ENCODE measurements around the gene DCLK2.

Gene DCLK2

DNA sequence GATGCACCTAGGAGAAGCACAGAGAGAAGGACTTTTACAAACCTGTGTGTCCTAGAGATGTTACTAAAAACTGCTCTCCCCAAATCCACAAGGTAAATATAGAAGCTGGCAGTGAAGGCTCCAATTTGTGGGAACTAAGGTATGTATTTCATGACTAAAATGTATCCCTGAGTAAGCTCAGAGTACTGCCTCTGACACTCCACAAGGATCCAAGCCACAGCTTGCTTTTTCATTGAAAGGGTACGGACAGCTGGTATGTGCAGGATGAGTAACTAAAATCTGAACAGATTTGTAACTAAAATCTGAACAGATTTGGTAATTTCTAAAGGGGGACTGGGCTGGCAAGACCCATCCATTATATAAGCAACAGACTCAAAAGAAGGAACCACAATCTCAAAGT lies 187.6 kb downstream of the DCLK2 start:
- no peak for DNase-seq (ENCODE audit: low read depth)

DNA sequence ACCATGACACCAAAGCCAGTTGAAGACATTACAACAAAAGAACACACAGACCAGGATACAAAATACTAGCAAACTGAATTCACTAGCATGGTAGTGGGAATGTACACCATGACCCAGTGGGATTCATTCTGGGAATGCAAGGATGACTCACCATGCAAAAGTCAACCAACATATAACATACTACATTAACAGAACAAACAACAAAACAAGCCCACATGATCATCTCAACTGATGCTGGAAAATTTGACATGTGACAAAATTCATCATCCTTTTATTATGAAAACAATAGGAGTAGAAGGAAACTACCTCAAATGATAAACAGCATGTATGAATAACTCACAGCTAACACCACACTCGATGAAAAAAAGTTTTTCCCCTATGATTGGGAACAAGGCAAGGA lies 190.2 kb downstream of the DCLK2 start:
- DNase-seq (ENCODE audit: low read depth) = no peak

DNA sequence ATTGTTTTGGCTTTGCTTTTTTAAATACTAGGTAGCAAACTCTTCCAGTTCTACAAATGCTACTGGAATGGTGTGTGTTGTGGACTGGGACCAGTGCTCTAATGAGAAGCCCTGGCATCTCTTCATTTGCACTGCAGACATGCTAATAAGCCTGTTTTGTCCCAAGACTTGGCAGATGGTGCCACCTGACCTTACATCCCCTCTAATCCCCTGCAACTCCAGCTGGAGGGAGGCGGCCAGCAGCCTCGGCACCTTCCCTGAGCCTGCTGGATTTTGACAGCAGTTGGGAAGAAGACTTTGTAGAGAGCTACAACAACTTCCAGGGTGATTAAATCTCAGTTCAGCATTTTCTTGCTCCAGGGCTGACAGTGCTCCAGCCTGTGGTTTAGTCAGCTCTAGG lies 200.0 kb downstream of the DCLK2 start:
- no peak for DNase-seq (ENCODE audit: low read depth)

DNA sequence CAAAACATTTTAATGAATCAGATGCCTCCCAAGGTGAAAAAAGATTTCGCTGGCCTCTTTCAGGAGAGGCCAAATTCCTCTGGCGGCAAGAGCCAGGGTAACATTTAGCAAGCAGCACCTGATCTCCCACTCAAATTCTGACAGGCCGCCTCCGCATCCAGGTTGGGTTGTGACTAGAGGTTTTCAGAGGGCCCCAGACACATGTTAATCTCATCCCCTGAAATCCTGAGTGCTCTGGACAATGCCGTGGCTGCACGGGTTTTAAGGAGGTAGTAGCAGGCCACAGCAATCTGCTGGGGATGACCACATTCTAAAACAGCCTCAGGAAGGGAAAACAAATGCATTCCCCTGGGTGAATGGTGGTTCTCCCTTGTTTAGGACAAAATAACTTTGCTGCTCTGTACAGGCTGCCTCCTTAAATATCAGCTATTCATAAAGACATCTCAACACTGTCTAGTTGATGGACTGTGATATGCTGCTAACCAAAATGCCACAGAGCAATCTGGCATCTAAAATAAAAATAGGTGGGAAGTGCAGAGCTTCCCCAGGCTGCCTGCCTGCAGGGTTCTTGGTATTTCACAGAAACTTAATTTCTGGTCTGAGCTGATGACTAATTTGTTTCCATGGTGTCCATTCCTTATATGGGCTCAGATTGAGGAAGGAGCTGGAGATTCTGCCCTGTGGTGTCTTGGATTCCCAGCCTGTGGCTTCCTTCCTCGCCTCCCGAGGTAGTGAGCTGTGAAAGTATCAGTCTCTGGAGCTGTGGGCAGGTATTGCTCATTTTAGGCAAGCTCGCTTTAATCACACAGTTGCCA lies 202.0 kb downstream of the DCLK2 start:
- no peak for DNase-seq (ENCODE audit: low read depth)

DNA sequence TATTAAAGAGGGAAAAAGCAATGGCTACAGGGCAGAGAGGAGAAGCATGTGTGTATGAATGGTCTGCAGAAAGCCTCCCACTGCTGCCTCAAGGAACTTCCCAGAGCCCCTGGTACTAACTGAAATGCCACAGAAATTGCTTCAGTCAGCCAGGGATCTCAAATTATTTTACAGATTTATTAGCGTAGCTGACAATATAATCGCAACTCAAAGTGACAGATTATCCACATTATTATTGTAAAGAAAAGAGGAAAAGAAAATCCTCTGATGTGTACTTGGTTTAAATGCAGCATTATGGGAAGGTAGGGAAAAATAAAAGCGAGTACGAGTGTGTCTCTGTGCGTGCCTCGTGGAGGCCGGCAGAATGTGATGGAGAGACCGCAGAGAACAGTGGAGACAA lies 202.7 kb downstream of the DCLK2 start:
- no peak for DNase-seq (ENCODE audit: low read depth)

DNA sequence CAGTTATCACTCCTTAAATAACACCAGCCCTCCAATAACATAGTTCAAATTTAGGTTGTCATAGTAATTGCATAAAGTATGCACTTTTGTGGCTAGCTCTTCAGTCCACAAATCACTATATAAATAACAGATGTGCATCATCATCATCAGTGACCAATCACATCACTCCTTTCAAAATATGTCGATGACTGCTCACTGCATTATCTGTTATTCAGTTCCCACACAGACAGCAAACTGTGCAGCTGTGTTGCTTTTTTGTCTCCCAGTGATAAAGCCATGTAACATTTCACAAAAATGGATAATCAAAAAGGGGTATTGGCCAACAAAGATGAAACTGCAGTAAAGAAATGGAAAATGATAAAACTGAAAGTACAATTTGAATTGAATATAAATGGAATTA lies 205.4 kb downstream of the DCLK2 start:
- DNase-seq (ENCODE audit: low read depth) = no peak

DNA sequence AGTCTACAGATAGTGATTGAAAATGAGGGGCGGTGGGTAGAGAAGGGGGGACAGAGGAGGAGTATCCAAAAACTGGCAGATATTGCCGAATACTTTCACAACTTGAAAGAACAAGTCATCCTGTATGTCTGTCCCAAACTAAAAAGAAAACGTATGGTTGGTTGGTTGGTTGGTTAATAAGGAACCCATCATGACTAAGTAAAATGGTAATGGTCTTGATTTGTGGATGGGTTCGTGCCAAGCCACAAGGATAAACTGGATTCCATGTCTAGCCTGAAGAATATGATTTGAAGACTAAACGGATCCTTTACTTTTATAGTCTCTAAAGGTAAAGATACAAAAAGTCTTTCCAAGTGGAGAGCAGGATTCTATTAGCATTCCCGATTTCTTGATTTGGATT lies 208.4 kb downstream of the DCLK2 start:
- DNase-seq (ENCODE audit: low read depth) = no peak

DNA sequence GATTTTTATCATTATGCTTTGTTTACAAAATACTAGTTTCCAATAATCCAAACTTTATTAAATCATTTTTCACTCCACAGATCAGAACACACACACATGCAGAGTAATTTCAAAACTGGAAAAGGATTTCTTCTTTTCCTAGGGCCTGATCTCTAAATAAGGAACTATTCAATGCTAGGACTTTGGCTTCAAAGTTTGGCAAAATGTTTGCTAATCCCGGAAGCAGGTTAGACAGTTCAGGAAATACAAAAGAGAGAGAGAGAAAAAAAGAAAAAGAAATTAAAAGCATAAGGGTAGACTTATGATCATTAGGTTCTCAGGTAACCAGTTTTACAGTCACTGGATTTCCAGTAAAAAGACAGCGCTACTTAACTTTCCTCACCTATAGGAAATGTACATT lies 211.0 kb downstream of the DCLK2 start:
- no peak for DNase-seq (ENCODE audit: low read depth)

DNA sequence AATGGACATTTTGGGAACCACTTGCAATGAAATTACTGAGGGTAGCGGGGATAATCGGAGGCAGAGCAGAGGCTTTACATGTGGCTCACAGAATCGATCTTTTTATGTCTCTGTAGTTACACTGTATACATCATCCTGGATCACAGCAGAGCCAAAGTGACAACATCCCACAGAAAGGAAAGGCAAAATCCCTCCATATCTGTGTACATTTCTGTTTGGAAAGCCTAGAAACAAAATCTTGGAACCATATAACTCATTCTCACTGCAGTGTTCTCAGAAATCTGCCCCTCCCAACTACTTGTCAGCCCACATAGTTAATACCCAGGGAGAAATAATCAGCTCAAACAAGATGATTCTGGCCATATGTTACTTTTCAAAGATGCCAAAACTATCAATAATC lies 211.6 kb downstream of the DCLK2 start:
- no peak for DNase-seq (ENCODE audit: low read depth)

DNA sequence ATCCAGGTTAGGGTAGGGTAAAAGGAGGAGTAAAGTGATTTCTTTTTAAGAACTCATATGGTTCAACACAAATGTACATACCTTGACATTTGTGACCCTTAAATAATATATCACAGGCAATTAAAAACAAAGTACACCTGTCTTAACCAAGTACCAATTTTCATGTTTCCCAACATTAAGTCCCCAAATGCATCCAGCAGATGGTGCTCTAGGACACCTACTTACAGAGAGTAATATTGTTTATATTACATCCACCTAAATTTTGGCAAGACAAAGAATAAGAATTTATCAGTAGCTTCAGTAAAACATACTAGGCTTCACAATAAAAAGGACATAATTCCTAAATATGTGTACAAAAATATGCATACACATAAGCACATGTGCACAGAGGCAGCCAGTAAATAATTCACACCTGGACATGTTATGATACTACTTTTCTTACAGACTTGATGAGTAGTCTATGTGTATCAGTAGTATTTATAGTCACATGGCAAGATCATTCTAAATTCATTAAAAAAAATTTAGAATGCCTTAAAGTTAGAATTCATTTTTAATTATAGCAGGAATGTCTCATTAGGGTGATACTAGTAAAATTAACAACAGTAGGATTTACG lies 219.7 kb downstream of the DCLK2 start:
- DNase-seq (ENCODE audit: low read depth) = no peak

DNA sequence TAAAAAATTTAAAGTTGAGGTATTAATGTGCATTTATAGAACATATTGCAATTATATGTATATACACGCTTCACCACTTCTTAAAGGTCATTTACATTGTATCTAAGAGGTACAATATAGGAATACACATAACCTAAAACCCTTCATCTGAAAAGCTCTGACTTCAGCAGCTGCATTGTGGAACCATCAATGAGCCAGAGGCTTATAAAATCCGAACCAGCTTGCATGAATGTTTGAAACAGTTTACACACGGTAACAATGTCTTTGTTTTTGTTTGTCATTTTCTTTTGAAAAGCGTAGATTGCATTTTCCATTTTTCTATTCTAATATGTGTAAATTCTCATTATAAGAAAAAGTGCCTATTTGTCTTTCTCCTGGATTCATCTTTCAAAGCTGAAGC lies 221.6 kb downstream of the DCLK2 start:
- no peak for DNase-seq (ENCODE audit: low read depth)

DNA sequence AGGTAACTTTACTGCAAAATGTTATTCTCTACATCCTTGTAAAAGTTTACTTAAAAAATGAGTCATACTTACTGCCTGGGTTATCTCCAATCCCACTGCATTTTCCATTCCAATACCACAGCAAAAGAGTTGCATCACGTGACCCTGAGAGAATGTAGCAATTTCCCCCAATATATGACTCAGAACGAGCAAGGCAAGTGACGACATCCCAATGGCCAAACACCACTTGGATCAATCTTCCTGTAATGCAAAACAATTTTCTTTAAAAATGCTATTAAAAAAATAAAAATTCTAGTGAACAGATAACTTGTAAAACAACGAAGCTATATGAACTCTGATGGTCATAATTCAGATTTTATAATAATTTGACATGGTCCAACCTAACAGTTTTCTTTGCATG lies 224.3 kb downstream of the DCLK2 start:
- no peak for DNase-seq (ENCODE audit: low read depth)

DNA sequence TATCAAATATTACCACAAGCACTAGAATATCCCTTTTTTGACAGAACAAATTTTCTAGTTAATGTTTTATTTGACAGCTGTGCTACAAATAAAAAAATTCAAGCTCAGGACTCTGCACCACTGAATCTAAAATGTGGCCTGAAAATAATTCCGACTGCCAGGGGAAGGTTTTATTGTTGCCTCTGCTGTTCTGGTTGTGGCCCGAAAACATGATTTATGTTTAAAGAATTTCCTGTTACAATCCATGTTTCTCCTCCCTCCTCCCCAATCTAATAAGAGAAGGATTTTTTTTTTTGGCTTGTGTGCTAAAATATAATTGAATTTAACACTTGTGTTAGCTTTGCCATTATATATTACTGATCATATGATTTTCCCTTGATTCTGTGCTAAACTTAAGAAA lies 227.8 kb downstream of the DCLK2 start:
- no peak for DNase-seq (ENCODE audit: low read depth)

DNA sequence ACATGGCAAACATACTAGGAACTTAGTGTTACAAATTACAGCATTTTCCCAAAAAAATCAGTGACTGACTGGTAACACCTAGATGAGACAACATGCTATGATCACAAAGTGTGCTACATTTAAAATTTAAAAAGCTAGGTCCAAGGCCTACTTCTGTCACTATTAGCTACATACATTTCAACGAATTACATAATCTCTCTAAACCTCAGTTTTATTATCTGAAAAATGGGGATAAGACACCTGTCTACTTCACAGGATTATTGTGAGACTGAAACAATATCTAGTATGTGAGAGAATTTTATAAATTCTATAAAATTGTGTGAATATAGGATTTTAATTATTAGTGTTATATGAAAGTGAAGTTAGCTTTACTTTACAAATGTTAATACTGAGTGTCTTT lies 228.5 kb downstream of the DCLK2 start:
- no peak for DNase-seq (ENCODE audit: low read depth)
